ENCODE measurements around the gene TBCE. TPM values are rescaled to one million over a fixed set of nuclear protein-coding genes. Genes with fewer than 3 reads are reported as not detected.
A peak's percentile ranks its signal among the peaks of the same experiment; 100 is the strongest.
"Not testable (repeated sequence)": the region's sequence is repeated elsewhere in the genome, so short reads cannot be mapped to it uniquely, and the experiment has no call there.

Gene TBCE
- total RNA-seq, 1 donor from 2014 or later, result 28.3 TPM

- Mint-ChIP-seq H3K27me3 (ENCODE audit: low read depth, unreplicated experiment) (no peaks in the 10 kb centered on the region), H3K9me3 (ENCODE audit: unreplicated experiment) (no peaks in the 10 kb centered on the region), H3K27ac (ENCODE audit: unreplicated experiment) (no peak overlapping the region), H3K4me1 (ENCODE audit: low read depth, unreplicated experiment) (no peaks in the 10 kb centered on the region), H3K4me3 (ENCODE audit: unreplicated experiment) (no peak overlapping the region), H3K36me3 (ENCODE audit: low read depth, unreplicated experiment) (peaks cover 1% of the 10 kb centered on the region)
- H3K79me2 ChIP-seq (ENCODE audit: insufficient read depth, low read length), result no peaks in the 10 kb centered on the region
- H3K9me3 ChIP-seq (ENCODE audit: insufficient read depth, low read depth, low read length), result no peaks in the 10 kb centered on the region
- no peaks in the 10 kb centered on the region for H4K20me1 ChIP-seq (ENCODE audit: insufficient read depth, low read length)
- TF ChIP-seq EZH2 (IDR thresholded peaks at IDR 0.05; ENCODE audit: insufficient read depth, low read length) (no peak), CTCF (IDR thresholded peaks at IDR 0.05; ENCODE audit: insufficient read depth, low read depth, low read length) (no peak)
- no peaks in the 10 kb centered on the region for H3K27me3 ChIP-seq (ENCODE audit: insufficient read depth, low read length)
- no peak overlapping the region for H3K4me2 ChIP-seq (ENCODE audit: low read length)
- no peak overlapping the region for H3K27ac ChIP-seq (ENCODE audit: low read depth, low read length)
- no peak overlapping the region for H3K4me3 ChIP-seq (ENCODE audit: insufficient read depth, low read depth, low read length)
- DNase-seq (ENCODE audit: low read depth) (no peak), FAIRE-seq (no peak)
- H3K36me3 ChIP-seq (ENCODE audit: insufficient read depth, low read length), result no peaks in the 10 kb centered on the region
- no peaks in the 10 kb centered on the region for H3K4me1 ChIP-seq (ENCODE audit: insufficient read depth, low read length)
- H3K9ac ChIP-seq (ENCODE audit: low read length), result no peak overlapping the region
- no peak overlapping the region for H2AFZ ChIP-seq (ENCODE audit: low read depth, low read length)
These were observed 8.3 kb upstream of the TBCE start for GRCh38 chr1:235358899-235359298.

GRCh38 chr1:235364189-235364588 is 3.0 kb upstream of the TBCE start:
- not testable (repeated sequence) for H3K27ac ChIP-seq (ENCODE audit: low read depth, low read length); H3K36me3 ChIP-seq (ENCODE audit: insufficient read depth, low read length); H4K20me1 ChIP-seq (ENCODE audit: insufficient read depth, low read length); H3K4me1 Mint-ChIP-seq (ENCODE audit: low read depth, unreplicated experiment); H3K4me2 ChIP-seq (ENCODE audit: low read length); DNase-seq (ENCODE audit: low read depth); H3K9me3 Mint-ChIP-seq (ENCODE audit: unreplicated experiment); H3K4me3 Mint-ChIP-seq (ENCODE audit: unreplicated experiment); H3K9ac ChIP-seq (ENCODE audit: low read length); H3K4me3 ChIP-seq (ENCODE audit: insufficient read depth, low read depth, low read length); H3K9me3 ChIP-seq (ENCODE audit: insufficient read depth, low read depth, low read length); H3K27ac Mint-ChIP-seq (ENCODE audit: unreplicated experiment); H3K4me1 ChIP-seq (ENCODE audit: insufficient read depth, low read length); H3K27me3 ChIP-seq (ENCODE audit: insufficient read depth, low read length); H3K27me3 Mint-ChIP-seq (ENCODE audit: low read depth, unreplicated experiment); FAIRE-seq; H2AFZ ChIP-seq (ENCODE audit: low read depth, low read length); H3K36me3 Mint-ChIP-seq (ENCODE audit: low read depth, unreplicated experiment)
- peaks cover 16% of the 10 kb centered on the region for H3K79me2 ChIP-seq (ENCODE audit: insufficient read depth, low read length)

GRCh38 chr1:235366286-235366685 is 941 bp upstream of the TBCE start:
- Mint-ChIP-seq H3K9me3 (ENCODE audit: unreplicated experiment) (no peaks in the 10 kb centered on the region), H3K36me3 (ENCODE audit: low read depth, unreplicated experiment) (no peaks in the 10 kb centered on the region), H3K27ac (ENCODE audit: unreplicated experiment) (peak overlapping the region; percentile 3), H3K4me3 (ENCODE audit: unreplicated experiment) (peak overlapping the region; percentile 42), H3K4me1 (ENCODE audit: low read depth, unreplicated experiment) (peaks cover 7% of the 10 kb centered on the region), H3K27me3 (ENCODE audit: low read depth, unreplicated experiment) (no peaks in the 10 kb centered on the region)
- Histone ChIP-seq H3K27ac (ENCODE audit: low read depth, low read length) (no peak overlapping the region), H4K20me1 (ENCODE audit: insufficient read depth, low read length) (peaks cover 3% of the 10 kb centered on the region), H3K4me3 (ENCODE audit: insufficient read depth, low read depth, low read length) (no peak overlapping the region), H3K27me3 (ENCODE audit: insufficient read depth, low read length) (no peaks in the 10 kb centered on the region), H3K9ac (ENCODE audit: low read length) (no peak overlapping the region), H3K9me3 (ENCODE audit: insufficient read depth, low read depth, low read length) (no peaks in the 10 kb centered on the region), H3K4me2 (ENCODE audit: low read length) (no peak overlapping the region), H3K79me2 (ENCODE audit: insufficient read depth, low read length) (peaks cover 28% of the 10 kb centered on the region), H2AFZ (ENCODE audit: low read depth, low read length) (no peak overlapping the region), H3K36me3 (ENCODE audit: insufficient read depth, low read length) (no peaks in the 10 kb centered on the region), H3K4me1 (ENCODE audit: insufficient read depth, low read length) (peaks cover 4% of the 10 kb centered on the region)
- TF ChIP-seq CTCF (IDR thresholded peaks at IDR 0.05; ENCODE audit: insufficient read depth, low read depth, low read length), result no peak
- TF ChIP-seq EZH2 (IDR thresholded peaks at IDR 0.05; ENCODE audit: insufficient read depth, low read length), result no peak
- no peak for FAIRE-seq
- DNase-seq (ENCODE audit: low read depth), result no peak

Measured in astrocyte (in vitro differentiated cells and primary cell).